ENCODE data around the gene GPS1.

The GPS1 gene

DNA sequence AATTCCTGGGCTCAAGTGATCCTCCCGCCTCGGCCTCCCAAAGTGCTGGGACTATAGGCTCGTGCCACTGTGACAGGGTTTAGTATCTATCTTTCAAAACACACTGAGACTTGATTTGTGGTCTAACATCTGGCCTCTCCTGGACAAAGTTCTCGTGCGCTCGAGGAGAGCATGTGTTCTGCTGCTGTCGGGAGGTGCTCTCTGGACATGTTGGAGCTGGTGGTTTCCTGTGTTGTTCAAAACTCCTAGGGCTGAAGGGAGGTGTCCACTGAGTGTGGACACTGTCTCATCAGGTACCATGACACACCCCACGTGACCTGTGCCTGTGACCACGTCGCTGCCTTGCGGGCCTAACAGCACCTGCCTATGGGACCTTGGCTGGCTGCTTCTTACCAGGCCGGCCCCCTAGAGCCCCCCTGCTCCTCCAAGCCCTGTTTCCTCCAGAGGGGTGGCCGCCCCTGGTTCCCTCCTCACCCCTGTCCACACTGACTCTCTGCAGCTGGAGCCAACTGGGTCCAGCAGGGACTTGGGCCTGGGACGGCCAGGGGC lies 5.7 kb upstream of the GPS1 start:
- DNase-seq (ENCODE audit: low spot score): no peak

DNA sequence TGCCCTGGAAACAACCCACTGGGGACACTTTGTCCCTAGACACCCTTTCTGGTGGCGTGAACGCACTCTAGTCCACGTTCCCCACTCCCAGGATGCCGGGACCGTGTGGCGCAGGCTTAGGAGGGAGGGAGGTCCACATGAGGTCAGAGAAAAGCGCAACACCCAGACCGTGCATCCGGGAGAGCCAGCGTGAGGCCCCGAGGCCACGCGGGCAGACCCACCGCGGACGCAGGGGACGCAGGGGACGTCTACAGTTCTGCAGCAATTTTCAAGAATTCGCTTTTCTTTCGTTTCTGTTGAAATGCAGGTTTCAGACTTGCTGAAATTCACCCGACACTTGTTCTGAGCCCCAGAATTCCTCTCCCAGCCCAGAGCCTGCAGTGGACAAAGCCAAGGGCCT lies 4.8 kb upstream of the GPS1 start:
- no peak for DNase-seq (ENCODE audit: low spot score)

DNA sequence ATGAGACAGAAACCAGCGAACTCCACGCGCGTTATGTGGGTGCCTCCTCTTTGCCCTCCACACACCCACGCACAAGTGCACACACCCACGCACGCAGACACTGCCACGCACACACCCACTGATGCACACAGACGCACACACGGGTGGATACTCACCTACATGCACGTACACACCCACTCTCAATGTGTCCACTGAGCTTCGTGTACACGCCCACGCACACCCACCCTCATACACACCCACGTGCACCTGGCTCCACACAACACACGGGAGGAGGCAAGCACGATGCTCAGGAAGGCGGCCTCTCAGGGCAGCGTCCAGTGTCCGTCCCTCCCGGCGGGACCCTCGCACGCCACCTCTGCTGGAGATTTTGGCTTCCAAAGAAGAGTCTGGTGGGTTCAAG lies 4.3 kb upstream of the GPS1 start:
- no peak for DNase-seq (ENCODE audit: low spot score)

DNA sequence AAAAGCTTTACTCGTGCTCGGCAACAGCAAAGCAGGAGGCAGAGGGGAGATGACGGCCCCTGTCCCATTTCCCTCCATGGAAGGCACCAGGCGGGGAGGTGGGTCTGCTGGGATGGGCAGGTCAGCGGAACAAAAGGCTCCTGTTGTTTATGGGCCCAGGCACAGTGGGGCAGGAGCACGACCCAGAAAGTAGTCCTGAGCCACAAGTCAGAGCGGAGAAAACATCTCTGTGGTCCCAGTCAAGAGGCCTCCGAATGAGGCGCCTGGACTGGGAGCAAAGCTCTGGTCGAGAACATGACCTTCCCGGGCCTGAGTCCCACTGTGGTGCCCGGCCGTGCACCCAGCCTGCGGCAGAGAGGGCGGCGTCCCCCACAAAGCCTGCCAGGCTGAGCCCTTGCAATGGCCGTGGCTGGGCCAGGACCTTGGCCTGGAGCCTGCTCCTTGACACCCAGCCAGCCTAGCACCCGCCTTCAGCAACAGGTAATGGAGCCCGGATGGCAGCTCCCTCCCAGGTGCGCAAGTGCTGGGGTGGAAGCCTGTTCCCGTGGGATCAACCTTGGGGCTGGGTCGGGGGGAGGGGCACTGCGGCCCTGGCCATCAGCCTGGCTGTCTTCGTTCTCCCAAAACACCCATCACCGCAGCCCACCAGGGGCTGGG lies 3.7 kb upstream of the GPS1 start:
- DNase-seq (ENCODE audit: low spot score): no peak

DNA sequence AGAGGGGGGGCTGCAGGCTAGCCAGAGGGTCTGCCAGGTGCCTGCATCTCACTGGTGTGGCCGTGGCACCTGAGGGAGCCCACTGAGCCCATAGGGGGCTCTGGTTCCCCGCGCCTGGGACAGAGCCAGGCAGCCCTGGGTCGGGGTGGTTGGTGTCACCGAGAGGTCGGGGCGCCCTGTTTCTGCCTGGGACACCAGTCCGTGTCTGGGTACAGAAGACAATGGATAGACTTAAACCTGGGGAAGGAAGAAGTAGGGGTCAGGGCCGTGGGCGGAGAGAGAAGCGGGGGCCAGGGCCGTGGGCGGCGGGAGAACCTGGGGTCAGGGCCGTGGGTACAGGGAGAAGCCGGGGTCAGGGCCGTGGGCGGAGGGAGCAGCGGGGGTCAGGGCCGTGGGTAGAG lies 3.1 kb upstream of the GPS1 start:
- DNase-seq (ENCODE audit: low spot score): no peak

DNA sequence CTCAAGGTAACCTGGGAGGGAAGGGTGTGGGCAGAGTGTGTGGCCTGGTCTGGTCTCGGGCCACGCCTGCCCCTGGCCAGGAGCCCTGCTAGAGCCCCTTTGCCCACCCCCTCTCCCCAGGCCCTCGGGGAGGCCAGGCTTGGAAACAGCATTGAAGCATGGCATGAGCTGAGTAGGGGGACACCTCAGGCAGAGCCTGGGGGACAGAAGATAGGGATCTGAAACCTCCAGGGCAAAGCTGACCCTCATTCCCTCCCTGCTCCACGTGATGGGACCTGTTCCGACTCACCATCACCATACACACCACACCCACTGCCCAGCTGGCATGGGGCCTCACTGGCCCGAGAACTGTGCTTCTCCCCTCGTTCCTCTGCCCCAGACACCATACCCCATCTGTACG lies 2.6 kb upstream of the GPS1 start:
- no peak for DNase-seq (ENCODE audit: low spot score)

DNA sequence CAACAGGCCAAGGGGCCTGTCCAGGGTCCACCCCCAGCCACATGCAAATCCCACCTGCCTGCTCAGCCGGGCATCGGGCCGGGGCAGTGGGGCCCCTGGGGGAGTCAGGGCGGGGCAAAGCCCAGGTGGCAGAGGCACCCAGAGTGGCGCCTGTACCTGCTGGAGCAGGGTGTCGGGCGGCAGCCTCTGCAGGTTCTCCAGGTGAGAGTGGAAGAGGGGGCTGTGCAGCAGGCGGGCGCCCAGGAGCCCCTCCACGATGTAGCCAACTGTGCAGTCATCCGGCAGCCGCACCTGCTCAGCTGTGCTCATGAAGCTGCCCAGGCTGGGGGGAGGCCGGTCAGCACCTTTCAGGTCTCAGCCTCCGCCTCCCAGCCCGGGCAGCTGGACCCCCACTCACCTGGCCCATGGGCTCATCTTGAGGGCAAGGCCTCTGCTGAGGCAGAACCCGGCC lies 2.2 kb upstream of the GPS1 start:
- DNase-seq (ENCODE audit: low spot score): no peak

DNA sequence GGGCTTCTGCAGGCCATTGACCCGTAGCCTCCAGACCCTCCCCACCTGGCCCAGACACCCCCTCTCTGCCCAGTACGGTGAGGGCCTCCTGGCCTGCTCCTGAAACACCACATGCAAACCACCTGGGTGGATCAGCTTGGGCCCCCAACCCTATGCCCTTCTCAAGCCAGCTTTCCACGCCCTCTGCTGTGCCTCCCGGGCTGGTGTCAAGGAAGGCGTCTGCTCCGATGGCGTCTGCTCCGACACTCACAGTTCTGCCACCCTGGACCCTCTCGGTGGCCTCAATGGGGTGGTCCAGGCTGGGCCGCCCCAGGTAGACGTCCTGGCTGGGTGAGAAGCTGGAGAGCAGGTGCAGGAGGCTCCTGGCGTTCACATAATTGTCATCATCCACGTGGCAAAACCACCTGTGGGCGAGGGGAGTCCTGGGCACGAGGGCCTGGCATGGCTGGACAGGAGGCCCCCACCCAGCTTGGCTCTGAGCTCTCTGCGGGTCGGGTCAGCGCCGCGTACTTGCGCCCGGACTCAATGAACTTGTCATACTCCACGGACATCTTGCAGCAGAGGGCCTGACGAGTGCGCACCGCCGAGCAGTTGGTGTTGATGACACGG lies 1.4 kb upstream of the GPS1 start:
- no peak for DNase-seq (ENCODE audit: low spot score)

DNA sequence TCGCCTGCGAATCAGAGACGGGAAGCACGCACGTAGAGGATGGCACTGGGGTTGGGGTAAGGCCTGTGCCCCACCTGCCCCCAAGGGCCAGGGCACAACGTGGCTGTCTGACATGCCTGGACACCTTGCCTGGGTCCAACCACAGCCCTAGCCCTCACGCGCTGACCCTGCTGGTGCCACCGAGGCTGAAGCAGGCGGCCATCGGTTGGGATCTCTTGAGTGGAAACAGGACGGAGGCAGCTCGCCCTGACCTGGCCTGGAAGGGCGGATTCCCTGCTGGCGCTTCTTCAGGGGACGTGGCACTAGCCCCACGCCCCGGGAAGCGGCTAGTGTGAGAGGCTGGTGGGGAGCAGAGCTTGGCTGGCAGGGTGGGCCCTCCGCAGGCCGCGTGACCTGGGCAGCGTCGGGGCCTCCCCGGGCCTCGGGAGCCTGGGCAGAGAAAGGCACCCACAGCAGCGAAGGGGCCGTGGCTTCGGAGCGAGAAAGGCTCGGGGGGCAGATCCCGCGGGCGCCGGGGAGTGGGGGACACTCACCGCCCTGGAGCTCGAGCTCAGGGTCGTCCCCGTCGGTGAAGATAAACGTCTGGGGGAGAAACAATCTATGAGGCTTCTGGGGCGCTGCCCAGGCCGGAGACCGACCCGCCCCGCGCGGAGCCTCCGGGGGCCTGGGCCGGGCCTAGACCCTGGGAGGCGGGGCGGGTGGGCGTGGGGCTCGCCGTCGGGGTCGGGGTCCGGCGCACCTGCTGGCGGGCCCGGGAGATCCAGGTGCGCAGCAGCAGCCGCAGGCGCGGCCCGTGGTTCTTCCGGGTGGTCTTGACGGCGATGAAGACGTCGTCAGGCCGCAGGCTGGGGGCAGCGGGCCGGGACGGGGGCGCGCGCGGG lies 697 bp upstream of the GPS1 start:
- no peak for DNase-seq (ENCODE audit: low spot score)

DNA sequence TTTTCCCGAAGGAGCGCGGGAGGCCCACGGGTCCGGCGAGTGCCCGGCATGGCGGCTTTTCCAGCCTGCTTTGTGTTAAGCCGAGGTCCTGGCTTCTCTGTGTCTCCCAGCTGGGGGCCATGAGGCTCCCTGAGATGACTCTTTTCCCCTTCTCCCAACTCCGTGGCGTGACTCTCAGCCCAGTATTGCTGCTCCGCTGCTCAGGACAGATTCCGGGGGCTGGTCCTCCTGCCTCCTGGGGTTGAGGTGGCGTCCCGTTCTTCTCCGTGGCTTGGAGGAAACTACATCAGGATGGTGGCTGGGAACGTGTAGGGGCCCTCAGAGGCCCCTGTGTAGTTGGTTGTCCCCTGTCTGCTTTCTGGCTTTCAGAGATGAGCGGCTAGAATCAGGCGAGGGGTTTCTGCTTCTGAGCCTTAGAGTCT lies 951 bp downstream of the GPS1 start:
- no peak for DNase-seq (ENCODE audit: low spot score)

DNA sequence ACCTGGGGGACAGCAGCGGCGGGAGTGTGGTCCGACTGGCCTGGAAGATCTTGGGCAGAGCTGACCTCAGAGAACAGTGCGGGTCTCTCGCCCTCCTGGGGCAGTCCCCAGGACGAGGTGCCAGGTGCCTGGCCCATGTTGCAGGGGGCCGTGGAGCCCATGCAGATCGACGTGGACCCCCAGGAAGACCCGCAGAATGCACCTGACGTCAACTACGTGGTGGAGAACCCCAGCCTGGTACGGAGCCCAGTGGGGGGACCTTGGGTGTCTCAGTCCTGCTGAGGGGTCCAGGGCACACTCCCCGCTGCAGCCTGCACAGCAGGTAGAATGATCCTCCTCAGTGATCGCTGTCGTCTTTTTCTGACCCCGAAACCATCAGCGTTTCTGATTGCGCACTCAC lies 1.4 kb downstream of the GPS1 start:
- no peak for DNase-seq (ENCODE audit: low spot score)

DNA sequence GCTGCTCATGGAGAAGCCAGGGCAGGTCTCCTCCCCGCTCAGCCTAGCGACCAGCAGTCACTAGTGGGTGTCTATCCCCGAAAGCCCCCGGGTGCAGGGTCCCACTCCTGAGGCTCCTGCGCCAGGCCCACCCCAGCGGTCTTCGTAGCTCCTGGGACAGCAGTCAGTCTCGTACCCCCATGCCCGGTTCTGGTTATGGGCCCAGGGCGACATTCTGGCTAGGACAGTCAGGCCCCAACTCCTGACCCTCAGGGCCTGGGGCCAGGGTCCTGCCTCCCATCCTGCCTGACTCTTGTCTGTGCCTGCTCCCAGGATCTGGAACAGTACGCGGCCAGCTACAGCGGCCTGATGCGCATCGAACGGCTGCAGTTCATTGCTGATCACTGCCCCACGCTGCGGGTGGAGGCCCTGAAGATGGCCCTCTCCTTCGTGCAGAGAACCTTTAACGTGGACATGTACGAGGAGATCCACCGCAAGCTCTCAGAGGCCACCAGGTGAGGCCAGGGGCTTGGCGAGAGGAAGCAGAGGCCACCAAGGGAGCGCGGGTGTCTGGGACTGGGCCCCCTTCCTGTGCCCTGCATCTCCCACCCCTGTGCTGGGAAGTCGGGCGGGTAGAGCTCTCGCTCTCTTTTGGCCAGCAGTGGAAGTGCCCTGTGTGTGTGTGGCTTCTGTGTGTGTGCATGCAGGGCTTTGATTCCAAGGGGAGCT lies 2.0 kb downstream of the GPS1 start:
- no peak for DNase-seq (ENCODE audit: low spot score)

DNA sequence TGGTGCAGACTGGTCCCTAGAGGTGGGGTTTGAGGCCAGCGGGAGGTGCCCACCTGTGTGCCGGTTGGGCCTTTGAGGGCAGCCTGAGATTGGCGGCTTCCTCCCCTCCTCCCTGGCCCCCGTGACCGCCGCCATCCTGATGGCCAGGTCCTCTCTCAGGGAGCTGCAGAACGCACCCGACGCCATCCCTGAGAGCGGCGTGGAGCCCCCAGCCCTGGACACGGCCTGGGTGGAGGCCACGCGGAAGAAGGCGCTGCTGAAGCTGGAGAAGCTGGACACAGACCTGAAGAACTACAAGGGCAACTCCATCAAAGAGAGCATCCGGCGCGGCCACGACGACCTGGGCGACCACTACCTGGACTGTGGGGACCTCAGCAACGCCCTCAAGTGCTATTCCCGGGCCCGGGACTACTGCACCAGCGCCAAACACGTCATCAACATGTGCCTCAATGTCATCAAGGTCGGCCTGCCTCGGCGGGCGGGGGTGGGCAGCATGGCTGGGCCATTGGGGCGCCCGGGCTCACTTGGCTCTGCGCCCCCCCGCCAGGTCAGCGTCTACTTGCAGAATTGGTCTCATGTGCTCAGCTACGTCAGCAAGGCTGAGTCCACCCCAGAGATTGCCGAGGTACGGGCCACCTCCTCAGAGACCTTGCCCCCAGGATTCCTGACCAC lies 2.8 kb downstream of the GPS1 start:
- no peak for DNase-seq (ENCODE audit: low spot score)

DNA sequence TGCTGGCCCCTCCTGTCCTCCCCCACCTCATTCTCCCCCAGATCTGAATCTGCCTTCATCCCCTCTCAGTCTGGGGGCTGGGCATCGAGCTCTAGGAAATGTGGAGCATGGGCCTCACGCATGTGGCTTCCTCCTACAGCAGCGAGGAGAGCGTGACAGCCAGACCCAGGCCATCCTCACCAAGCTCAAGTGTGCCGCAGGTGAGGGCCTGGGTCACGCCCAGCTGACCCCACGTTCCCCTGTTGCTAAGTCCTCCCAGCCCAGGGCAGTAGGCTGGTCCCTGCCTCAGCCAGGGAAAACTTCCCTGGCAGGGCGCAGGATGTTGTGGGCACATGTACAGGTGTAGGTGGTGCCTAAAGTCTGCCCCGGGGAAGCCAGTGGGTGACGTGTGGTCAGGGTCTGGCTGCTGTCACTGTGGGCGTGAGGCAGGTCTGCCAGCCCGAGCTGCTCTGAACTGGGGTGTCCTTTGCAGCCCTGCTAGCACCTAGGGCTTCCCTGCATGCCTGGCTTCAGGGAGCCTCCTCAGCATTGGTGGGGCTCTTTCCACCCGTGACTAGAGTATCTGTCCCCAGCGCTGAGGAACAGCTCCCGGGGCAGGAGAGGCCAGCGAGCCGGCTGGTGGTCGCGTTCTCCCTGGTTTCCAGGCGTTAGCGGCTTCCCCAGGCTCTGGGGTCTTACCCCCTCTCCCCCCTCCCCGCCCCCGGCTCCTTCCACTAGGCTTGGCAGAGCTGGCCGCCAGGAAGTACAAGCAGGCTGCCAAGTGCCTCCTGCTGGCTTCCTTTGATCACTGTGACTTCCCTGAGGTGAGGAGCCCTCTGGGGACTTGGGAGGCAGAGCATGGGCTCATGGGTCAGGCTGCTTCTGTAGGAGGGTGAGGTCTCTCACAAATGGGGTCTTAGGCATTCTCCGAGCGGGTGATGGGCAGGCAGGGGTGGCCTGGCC lies 3.6 kb downstream of the GPS1 start:
- no peak for DNase-seq (ENCODE audit: low spot score)

DNA sequence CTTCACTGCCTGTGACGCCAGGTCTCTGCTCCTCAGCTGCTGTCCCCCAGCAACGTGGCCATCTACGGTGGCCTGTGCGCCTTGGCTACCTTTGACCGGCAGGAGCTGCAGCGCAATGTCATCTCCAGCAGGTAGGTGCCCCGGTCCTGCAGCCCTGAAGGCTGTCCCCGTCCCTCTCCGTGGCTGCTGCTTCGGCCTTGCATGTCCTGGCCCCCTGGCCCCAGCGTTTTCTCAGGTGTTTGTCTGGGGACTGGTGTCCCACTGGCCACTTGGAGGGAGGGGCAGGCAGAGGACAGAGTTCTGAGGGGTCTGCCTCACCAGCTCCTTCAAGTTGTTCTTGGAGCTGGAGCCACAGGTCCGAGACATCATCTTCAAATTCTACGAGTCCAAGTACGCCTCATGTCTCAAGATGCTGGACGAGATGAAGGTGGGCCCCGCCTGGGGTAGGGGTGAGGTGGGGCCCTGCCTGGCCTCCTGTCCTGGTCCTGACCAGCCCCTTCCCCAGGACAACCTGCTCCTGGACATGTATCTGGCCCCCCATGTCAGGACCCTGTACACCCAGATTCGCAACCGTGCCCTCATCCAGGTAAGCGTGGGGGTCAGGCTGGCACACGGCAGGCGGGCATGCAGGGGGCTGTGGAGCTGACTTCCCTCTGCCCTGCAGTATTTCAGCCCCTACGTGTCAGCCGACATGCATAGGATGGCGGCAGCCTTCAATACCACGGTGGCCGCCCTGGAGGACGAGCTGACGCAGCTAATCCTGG lies 4.4 kb downstream of the GPS1 start:
- no peak for DNase-seq (ENCODE audit: low spot score)

DNA sequence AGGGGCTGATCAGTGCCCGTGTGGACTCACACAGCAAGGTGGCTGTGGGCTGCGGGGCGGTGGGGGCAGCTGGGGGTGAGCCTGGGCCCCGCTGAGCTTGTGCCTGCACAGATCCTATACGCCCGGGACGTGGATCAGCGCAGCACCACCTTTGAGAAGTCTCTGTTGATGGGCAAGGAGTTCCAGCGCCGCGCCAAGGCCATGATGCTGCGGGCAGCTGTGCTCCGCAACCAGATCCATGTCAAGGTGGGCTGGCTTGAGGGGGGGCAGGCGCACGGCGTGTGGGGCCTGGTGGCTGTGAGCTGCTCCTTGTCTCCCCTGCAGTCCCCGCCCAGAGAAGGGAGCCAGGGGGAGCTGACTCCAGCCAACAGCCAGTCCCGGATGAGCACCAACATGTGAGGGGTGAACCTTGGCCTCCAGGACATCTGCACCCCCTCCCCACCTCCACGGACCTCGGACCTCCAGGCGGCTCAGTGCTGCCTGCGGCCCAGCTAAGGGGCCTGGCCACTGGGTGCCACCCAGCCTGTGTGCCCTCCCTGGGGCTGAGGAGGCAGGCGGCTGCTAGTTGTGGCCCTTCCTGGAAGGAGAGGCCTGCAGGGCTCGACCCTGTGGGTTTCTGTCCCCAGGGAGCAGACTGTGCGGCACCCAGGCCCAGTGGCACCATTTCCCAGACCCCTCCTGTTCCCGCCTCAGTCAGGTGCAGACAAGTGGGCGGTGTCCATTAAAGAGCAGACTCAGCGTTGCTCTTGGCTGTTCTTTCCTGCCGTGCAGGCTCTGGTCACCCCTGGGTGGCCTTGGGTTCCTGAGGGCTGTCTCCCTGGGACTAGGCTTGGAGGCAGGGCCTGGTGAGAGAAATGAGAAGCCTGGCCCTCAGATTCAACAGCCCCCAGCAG lies 5.3 kb downstream of the GPS1 start:
- DNase-seq (ENCODE audit: low spot score): no peak

DNA sequence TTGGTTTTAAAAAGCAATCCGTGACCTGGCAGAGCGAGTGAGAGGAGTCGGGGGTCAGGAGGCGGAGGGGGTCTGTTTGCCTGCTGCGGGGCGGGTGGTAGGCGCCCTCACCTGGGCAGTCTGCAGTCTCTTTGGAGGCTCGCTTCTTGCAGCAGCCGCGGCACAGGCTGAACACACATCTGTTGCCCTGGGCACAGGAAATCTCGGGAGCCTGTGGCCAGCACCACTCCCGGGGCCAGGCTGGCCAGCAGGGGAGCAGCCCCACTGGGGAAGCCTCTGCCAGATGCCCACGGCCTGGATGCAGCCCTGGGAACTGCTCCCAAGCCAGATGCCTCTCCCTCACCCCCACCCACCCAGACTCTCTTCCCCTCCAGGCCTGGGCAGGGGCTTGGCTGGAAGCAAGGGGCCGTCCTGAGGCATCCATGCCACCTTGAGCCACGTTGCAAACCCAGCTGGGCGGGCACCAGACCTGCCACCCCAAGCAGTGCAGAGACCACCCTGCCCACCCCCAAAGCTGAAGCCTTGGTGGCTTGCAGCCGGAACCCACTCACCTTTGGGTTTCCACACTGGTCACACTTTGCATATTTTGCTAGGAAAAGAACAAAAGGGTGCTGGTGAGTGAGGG lies 6.6 kb downstream of the GPS1 start:
- no peak for DNase-seq (ENCODE audit: low spot score)

DNA sequence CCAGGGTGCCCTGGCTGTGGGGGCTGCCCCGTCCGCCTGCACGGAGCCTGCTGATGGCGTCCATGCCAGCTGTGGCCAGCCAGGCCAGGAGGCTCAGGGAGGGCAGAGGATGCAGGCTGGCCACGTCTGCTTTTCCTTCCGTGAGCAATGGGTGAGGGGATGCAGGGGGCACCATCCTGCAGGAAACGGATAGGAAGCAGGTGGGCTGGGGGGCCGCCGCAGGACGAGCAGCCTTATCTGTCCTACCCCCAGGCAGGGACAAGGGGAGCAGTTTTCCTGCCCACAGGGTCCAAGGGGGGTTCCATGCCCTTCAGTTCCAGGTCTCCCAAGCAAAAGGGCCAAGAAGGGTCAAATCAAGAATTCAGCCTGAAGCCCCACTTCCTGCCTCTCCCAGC lies 7.2 kb downstream of the GPS1 start:
- DNase-seq (ENCODE audit: low spot score): no peak

Measured in NAMALWA (cell line).